Fibroblast of skin of left quadriceps (primary cell): ENCODE data around the gene ATXN2L.
"Not testable (repeated sequence)": the region's sequence is repeated elsewhere in the genome, so short reads cannot be mapped to it uniquely, and the experiment has no call there.

ENCODE experiments used
- DNase-seq, 2 experiments: peaks; one replicate each; pipeline ENCODE4 v3.0.0-alpha.2; 2013; ENCODE audit warnings: low read depth in 2 of 2

ATXN2L gene

DNA sequence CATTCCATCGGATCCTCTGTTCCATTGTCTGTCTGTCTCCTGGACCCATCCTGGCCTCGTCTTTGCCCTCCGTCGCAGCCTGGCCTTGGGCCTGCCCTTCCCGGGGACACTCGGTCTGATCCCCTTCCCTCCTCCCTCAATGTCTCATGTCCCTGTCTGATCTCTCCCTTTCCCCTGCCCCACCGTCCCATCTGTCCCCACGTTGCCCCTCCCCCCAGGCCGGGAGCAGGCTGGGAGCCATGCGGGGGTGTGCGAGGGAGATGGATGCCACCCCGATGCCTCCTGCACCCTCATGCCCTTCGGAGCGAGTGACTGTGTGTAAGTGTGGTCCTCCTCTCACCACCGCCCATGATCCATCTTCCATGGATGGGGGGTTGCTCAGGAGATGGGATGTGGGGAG, 50.2 kb downstream of the ATXN2L start:
- DNase-seq = no peak

DNA sequence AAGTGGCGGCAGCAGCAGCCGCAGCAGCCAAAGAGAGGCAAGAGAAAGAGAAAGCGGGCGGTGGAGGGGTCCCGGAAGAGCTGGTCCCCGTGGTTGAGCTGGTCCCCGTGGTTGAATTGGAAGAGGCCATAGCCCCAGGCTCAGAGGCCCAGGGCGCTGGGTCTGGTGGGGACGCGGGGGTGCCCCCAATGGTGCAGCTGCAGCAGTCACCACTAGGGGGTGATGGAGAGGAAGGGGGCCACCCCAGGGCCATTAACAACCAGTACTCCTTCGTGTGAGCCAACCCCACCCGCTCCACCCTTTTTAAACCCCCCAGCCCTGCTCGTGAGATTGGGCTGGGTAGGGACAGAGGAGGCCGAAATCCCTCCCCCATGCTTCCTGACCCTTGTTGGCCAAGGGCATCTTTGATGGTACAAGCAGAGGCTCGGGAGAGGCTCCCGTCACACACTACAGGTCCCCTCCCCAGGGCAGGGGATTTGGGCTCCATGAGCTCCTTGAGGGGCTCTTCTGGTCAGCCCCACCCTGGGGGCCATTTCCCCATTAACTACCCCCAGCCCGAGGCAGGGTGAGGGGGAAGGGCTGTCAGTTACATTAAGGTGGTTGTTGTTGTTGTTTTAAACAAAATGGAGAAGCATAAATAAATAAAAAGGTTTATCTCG, 50.9 kb downstream of the ATXN2L start:
- DNase-seq = no peak

- DNase-seq = no peak
Measured at GRCh38 chr16:28874406-28874805, 51.6 kb downstream of the ATXN2L start.

GRCh38 chr16:28875134-28876018, 52.6 kb downstream of the ATXN2L start:
- DNase-seq = no peak

GRCh38 chr16:28876019-28876659, 53.3 kb downstream of the ATXN2L start:
- no peak for DNase-seq

GRCh38 chr16:28876973-28877654, 54.3 kb downstream of the ATXN2L start:
- DNase-seq = no peak

GRCh38 chr16:28877655-28878000, 54.8 kb downstream of the ATXN2L start:
- DNase-seq = no peak

DNA sequence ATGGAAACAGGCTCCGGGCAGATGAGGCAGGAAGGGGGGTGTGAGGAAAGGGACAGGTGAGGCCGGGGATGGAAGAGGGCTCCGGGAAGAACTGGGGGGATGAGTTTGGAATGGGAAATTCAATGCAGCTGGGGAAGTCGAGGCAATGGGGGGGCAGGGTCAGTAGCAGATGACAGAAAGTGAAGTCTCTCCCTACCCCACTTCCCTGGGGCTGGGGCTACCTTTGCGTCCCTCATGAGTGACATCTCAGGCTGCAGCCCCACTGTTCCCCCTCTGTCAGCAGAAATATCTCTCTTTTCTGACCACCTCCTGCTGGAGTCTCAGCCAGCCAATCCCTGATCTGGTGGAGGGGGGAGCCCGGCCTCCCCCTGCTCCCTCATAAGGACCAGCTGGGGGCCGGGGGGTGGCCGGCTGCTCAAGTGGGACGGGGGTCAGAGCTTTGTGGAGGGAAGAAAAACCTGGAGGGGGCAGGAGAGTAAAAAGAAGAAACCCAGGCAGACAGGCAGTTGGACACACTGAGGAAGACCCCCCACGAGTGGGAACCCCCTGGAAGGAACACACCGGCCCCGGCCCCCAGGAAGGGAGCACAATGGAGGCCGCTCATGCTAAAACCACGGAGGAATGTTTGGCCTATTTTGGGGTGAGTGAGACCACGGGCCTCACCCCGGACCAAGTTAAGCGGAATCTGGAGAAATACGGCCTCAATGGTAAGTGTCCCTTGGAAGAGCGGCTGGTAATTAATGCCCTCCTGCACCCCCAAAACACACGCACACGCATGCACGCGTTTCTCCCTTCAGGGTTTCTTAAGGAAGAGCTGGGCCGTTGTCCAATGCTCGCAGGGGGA, 55.5 kb downstream of the ATXN2L start, which contains the start of gene ATP2A1:
Gene ATP2A1, plus strand, starts transcription at position 406 of the 844 bp plus-strand sequence. Its CDS starts 184 bp downstream, at position 590.
- no peak for DNase-seq

GRCh38 chr16:28879261-28879840, 56.6 kb downstream of the ATXN2L start:
- DNase-seq = no peak

DNA sequence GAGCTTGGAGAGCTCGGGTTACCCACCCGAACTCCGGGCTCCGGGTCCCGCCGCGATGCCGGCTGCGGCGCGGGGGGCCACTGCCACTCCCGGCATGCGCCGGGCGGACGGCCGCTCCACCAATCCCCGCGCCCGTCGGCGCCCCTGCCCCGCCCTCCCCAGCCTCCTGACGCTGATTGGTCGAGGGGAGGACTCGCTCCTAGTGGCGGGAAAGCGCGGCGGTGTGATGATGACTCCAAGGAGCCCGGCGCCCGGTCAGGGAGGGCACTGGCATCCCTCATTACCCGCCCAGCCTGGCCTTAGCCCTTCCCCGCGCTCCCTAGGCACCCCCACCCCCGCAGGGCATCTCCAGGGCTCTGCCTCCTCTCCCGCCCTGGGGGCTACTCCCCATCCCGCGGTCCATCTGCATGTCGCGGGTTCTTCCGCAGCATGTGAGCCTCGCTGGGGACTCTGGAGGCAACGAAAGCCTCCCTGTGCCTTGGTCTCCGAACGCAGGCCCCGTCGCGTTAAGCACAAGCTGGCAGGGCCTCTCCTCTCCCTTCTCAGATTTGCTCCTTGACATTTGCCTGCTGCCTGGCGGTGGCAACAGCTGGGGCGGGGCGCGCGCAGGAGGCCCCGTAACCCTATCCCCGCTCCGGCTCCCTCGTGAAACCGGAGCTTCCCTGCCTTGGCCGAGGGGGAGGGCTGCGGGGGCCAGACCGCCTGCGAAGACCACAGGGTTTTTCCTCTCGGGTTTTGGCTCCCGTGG, 57.2 kb downstream of the ATXN2L start:
- DNase-seq = peak; percentile 52 to 56

GRCh38 chr16:28880589-28880915, 57.8 kb downstream of the ATXN2L start:
- DNase-seq = no peak

GRCh38 chr16:28880955-28881354, 58.2 kb downstream of the ATXN2L start:
- no peak for DNase-seq

DNA sequence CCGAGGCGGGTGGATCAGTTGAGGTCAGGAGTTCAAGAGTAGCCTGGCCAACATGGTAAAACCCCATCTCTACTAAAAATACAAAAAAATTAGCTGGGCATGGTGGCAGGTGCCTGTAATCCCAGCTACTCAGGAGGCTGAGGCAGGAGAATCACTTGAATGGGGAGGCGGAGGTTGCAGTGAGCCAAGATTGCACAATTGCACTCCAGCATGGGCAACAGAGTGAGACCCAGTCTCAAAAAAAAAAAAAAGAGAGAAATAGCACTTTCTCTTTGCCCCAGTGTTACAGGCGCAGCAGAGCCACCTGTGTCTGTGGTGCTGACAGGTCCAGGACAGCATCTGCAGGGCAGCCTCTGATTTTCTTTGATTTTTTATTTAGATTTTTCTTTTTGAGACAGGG, 58.8 kb downstream of the ATXN2L start:
- DNase-seq = not testable (repeated sequence)

GRCh38 chr16:28882551-28883160, 59.9 kb downstream of the ATXN2L start:
- DNase-seq = no peak

DNA sequence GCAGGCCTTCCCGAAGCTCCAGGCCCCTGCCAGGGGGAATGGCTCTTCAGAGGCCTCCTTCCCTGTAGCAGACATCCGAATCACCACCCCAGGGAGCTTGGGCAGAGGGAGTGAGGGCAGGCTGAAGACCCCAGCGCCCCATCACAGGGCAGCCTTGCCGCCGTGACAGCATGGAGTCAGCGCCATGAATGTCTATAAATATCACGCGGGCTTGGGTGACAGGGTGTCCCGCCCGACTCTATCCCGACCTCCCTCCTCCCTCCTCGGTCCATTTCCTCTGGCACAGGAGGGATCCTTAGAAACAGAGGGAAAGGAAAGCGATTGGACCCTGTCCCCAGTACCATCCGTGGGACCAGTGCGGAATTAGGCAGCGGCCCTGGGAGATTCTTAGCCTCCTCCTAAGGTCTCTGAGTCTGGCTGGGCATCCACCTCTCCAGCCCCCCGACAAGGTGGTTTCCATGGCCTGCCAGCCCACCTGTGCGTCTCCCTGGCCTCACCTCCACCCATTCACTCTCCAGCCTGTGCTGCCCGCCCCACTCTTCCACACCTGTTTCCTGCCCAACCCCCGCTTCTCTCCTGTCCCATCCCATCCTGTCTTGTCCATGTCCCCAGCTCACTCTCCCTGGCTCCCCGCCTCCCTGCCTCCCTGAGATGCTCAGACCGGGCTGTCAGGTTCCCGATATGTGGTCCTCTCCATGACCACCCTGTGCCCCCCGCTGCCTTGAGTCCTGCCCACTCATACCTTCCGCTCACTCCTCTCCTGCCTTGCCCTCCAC, 60.6 kb downstream of the ATXN2L start:
- DNase-seq = no peak

DNA sequence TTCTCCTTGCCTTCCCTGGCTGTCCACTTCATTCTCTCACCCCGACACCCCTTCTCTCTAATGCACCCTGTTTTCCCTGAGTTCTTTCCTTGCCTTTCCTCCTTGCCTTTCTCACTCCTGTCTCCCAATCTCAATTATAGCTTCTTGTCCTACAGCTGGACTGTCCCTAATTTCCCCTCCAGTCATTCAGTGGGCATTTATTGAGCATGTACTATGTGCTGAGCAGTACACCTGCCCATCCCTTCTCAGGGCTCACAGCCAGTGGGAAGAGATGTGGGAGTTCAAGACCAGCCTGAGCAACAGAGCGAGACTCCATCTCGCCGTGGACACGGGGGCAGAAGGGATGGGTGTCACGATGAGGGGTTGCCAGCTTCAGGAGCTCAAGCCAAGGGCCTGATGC, 61.2 kb downstream of the ATXN2L start:
- DNase-seq = no peak
